Measurements from ENCODE around the gene DOCK8.
"Not testable (repeated sequence)": the region's sequence is repeated elsewhere in the genome, so short reads cannot be mapped to it uniquely, and the experiment has no call there.

The DOCK8 gene

GRCh38 chr9:224582-225520 lies 10.2 kb downstream of the DOCK8 start:
- no peak for DNase-seq (ENCODE audit: low read depth)

GRCh38 chr9:227860-228259 lies 13.2 kb downstream of the DOCK8 start:
- DNase-seq (ENCODE audit: low read depth) = no peak

- DNase-seq (ENCODE audit: low read depth) = no peak
Observed at GRCh38 chr9:228929-229695, 14.4 kb downstream of the DOCK8 start.

- DNase-seq (ENCODE audit: low read depth) = not testable (repeated sequence)
Observed at GRCh38 chr9:231625-232024, 17.0 kb downstream of the DOCK8 start.

- DNase-seq (ENCODE audit: low read depth) = not testable (repeated sequence)
Observed at GRCh38 chr9:233708-234107, 19.0 kb downstream of the DOCK8 start.

GRCh38 chr9:237141-237857 lies 22.6 kb downstream of the DOCK8 start:
- DNase-seq (ENCODE audit: low read depth) = no peak

- DNase-seq (ENCODE audit: low read depth) = no peak
Observed at GRCh38 chr9:237858-238345, 23.2 kb downstream of the DOCK8 start.

- no peak for DNase-seq (ENCODE audit: low read depth)
Observed at GRCh38 chr9:242461-243080, 27.9 kb downstream of the DOCK8 start.

- DNase-seq (ENCODE audit: low read depth) = no peak
Observed at GRCh38 chr9:248278-248961, 33.8 kb downstream of the DOCK8 start.

- peak; percentile 24 for DNase-seq (ENCODE audit: low read depth)
Observed at GRCh38 chr9:249025-249424, 34.4 kb downstream of the DOCK8 start.

- no peak for DNase-seq (ENCODE audit: low read depth)
Observed at GRCh38 chr9:250039-250438, 35.4 kb downstream of the DOCK8 start.

GRCh38 chr9:250625-251024 lies 36.0 kb downstream of the DOCK8 start:
- DNase-seq (ENCODE audit: low read depth) = no peak

GRCh38 chr9:251398-251797 lies 36.7 kb downstream of the DOCK8 start:
- DNase-seq (ENCODE audit: low read depth) = no peak

- no peak for DNase-seq (ENCODE audit: low read depth)
Observed at GRCh38 chr9:253539-253938, 38.9 kb downstream of the DOCK8 start.

- DNase-seq (ENCODE audit: low read depth) = no peak
Observed at GRCh38 chr9:254516-254915, 39.9 kb downstream of the DOCK8 start.

GRCh38 chr9:257957-258356 lies 43.3 kb downstream of the DOCK8 start:
- no peak for DNase-seq (ENCODE audit: low read depth)

GRCh38 chr9:259405-260404 lies 45.0 kb downstream of the DOCK8 start:
- no peak for DNase-seq (ENCODE audit: low read depth)

- DNase-seq (ENCODE audit: low read depth) = no peak
Observed at GRCh38 chr9:264231-264630, 49.6 kb downstream of the DOCK8 start.

GRCh38 chr9:265209-265870 lies 50.7 kb downstream of the DOCK8 start:
- DNase-seq (ENCODE audit: low read depth) = no peak

Data from T-helper 22 cell (primary cell).